ENCODE results near the gene PAF1.

The PAF1 gene

GRCh38 chr19:39405261-39405957 is 14.5 kb upstream of the PAF1 start:
- DNase-seq: no peak

GRCh38 chr19:39403331-39404312 is 12.7 kb upstream of the PAF1 start:
- peak; percentile 95 for DNase-seq

DNA sequence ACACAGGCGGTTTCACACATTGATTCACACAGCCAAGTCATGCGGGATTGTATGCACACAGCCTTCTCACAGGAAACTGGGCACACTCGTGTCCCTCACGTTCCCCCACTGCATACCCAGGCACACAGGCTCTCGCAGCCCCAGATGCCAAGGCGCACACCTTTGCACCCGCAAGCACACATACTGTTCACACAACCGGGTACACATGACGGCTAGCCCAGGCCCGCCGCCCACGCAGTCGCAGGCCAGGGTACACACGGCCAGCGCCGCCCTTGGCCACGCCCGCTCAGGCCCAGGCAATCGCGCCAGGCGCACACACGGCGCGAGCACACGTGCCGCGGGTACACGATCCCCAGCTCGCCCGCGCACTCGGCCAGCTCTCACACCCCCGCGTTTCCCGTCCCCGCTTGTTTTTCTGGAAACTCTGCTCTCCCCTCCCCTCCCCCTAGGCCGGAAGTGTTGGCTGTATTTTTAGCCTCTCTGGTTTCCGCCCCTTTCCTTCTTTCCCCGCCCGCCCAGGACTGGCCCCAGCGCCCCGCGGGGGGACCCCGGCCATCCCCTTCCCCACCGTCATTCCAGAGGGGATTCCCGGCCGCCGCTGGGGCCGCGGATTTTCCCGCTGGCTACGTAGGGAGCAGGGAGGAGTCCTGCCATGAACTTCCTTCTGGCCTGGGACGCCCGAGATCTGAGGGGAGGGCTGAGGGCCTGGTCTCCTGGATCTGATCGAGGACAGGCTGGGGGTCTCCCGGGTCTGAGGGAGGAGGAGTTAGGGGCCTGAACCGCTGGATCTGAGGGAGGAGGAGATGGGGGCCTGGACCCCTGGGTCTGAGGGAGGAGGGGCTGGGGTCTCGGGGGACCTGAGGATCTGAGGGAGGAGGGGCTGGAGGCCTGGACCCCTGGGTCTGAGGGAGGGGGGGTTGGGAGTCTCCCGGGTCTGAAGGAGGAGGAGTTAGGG is 11.7 kb upstream of the PAF1 start:
- DNase-seq: peak; percentile 90

GRCh38 chr19:39401549-39402345 is 10.8 kb upstream of the PAF1 start:
- peak; percentile 89 for DNase-seq

GRCh38 chr19:39401070-39401548 is 10.2 kb upstream of the PAF1 start:
- no peak for DNase-seq

DNA sequence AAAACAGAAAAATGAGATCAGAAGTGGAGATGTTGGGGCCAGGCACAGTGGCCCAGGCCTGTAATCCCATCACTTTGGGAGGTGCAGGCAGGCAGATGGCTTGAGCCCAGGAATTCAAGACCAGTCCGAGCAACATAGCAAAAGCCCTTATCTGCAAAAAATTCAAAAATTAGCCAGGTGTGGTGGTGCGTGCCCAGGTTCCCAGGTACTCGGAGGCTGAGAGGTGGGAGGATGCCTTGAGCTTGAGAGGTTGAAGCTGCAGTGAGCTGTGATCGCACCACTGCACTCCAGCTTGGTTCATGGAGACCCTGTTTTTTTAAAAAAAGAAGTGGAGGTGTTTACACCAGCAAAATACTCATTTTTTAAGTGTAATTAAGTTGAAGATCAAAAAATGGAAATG is 9.2 kb upstream of the PAF1 start:
- no peak for DNase-seq

DNA sequence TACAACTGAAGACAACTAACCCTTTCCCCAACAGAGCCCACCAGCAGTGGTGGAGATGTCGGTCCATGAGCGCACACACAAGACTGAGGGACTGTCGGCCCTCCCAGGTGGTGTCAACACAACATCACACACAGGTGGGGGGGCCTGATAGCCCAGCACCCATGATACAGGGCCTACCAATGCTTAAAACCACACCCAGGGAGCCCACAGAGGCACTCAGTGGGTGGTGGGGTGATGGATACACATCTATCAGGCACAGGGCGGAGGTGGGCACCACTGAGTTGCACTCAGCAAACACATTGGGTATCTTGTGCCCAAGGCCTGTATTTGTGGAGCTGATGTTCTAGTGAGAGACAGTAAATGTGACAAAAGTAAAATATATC is 8.8 kb upstream of the PAF1 start:
- DNase-seq: no peak

DNA sequence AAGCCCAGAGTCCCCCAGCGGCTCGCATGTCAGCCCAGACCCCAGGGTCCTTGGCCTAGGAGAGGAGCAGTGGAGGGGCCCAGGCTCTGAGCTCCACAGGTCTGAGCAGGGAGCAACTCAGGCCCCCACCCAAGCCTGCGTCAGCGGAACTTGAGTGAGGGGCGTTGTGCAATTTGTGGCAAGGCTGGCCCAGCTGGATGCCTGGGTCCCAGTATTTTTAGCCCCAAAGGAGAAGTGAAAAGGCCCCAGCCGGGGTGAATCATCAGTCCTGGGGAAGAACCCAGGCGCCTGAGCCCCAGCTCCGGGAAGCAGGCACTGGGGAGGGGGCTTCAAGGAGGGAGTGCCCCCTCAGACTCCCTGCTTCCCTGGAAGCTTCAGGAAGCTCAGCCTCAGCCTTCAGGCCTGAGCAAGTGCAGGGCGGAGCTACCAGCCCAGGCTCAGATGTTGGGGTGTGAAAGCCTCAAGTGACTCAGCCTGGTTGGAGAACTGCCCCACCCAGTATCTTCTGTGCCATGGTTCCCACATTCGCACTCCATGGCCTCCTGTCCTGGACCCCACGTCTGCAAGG is 7.5 kb upstream of the PAF1 start:
- DNase-seq: peak; percentile 80

DNA sequence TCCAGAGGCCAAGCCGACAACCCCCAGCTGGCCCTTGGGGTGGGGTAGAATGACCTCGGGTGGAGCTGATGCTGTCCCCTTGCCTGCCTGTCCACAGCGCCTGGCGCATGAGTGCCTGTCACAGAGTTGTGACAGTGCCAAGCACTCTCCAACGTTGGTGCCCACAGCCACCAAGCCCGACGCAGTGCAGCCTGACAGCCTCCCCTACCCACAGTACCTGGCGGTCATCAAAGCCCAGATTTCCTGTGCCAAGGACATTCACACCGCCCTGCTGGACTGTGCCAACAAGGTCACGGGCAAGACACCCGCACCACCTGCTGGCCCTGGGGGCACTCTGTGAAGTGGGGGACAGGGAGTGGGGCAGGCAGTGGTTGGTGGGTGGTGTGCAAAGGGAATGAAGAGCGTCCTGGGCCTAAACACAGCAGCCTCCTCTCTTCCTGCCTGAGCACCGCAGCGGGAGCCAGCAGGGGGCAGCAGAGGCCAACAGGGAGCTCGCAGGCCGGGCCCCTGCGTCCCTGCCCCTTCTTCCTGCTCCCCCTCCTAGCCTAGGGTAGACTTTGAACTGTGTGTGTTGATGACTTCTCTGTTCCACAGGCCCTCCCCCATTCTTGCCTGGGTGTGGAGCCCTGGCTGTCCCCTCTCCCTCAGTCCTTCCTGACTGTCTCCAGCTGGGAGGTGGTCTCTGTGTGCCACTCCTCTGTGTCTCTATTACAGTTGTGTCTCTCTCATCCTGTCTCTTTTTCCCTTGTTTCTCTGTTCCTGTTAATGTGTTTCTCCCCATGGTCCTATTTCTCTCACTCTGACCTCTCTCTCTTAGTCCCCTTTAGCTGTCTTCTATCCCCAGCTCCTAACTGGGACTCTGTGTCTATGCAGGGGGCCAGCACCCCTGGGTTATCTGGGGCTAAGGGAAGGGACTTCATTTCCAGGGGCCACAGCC is 6.7 kb upstream of the PAF1 start:
- peak; percentile 95 for DNase-seq

GRCh38 chr19:39390451-39390750 is 505 bp downstream of the PAF1 start:
- DNase-seq: no peak

DNA sequence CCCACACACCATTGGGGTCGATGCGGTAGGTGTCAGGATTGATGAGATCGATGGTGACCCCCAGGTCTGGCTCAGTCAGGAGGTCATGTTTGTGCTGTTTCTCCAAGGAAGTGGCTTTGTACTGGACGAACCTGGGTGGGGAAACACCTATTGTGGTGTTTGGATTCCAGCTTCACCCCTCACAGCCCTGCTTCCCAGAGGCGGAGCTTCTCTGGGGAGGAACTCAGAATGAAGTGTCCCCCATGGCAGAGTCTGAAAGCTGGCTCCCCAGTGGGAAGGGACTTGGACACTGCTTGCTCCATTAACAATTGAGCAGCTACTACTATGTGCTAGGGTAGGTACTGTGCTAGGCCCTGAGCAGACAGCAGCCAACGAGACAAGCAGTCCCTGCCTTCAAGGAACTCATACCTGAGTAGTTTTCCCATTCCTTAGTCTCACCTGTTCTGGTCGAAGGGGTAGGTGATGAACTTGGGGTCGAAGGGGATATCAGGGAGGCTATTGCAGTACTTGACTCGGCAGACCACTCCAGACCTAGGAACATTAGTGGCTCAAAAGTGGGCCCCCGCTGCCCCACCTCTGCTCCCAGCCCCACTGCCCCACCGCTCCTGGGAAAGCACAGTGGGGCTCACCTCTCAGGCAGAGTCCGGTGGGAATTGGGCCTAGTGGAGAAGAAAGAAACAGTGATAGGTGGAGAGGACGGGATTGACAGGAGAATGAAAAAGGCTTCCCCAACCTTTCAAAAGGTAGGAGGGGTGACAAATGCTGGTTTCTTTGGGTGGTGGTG is 1.1 kb downstream of the PAF1 start:
- no peak for DNase-seq

DNA sequence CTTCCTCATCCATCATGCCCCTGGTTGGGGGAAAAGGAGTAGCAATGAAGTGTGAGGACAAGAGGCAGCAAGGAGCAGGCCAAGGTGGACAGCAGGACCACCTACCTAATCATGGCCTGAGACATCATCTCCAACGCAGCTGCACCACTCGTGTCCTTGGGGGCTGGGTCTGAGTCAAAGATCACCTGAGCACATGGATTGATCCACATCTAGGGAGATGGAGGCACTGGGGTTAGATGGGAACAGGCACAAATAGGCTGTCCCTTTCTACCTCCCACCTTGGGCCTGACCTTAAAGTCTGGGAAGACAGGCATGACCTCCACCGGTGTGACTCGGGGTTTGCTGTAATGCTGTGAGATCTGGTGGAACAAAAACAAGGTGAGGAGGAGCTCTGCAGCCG is 2.2 kb downstream of the PAF1 start:
- DNase-seq: no peak

GRCh38 chr19:39386557-39386956 is 4.3 kb downstream of the PAF1 start:
- DNase-seq: no peak

DNA sequence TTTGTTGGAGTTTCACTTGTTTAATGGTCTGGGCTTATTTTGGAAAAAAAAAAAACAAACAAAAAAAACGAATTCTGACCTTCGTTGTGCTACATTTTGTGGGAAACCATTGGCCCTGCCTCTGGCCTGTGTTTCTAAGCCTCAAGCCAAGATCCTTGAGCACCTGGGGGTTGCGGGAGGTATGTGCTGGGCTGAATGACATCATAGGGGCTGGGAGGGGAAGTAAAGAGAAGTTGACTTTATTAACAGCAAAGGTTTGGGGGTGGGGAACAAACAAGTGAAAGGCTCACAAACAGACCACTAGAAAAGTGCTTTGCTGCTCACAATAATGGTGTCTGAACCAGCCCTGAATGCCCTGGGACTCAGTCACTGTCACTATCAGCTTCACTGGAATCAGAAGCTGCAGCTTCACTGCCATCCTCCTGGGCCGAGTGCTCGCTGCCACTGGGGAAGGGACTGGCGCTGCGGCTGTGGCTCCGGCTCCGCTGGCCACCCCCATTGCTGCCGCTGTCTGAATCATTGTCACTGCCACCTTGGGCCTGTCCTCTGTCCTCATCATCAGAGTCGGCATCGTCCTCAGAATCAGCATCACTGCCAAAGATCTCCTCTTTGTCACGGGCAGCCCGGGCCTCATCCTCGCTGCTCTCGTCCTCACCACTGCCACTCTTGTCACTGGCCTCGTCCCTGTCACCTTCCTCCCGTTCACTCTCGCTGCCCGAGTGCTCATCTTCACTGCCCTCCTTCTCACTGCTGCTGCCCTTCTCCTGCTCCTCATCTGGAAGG is 5.1 kb downstream of the PAF1 start:
- DNase-seq: no peak

- DNase-seq: no peak
Observed at GRCh38 chr19:39384839-39385568, 5.9 kb downstream of the PAF1 start.

- no peak for DNase-seq
Observed at GRCh38 chr19:39382991-39383828, 7.7 kb downstream of the PAF1 start.

GRCh38 chr19:39381910-39382611 is 8.8 kb downstream of the PAF1 start:
- no peak for DNase-seq

Data from activated CD4-positive, alpha-beta T cell treated with anti-CD3 and anti-CD28 coated beads, Interleukin-2, Interleukin-6, amounts not matched to agents 100 ng/mL and 50 ng/mL, durations not matched to agents 16 hours and 8 hours (primary cell).